Type B pancreatic cell (in vitro differentiated cells): ENCODE measurements around the gene NMU. TPM values are rescaled to one million over a fixed set of nuclear protein-coding genes. Genes with fewer than 3 reads are reported as not detected.
"Not testable (repeated sequence)": the region's sequence is repeated elsewhere in the genome, so short reads cannot be mapped to it uniquely, and the experiment has no call there.

Source experiments
- DNase-seq: peaks from one replicate; pipeline ENCODE4 v3.0.0; 2021; ENCODE audit warnings: mixed read lengths; ENCODE audit not compliant: unreplicated experiment; ENCODE audit errors: extremely low spot score
- H3K27ac Mint-ChIP-seq: 2 replicates; pipeline ENCODE4 v1.8.0; 2021; ENCODE audit warnings: mild to moderate bottlenecking, mixed read lengths
- H3K27me3 Mint-ChIP-seq: 2 replicates; pipeline ENCODE4 v1.8.0; 2021; ENCODE audit warnings: mixed read lengths
- H3K36me3 Mint-ChIP-seq: 2 replicates; pipeline ENCODE4 v1.8.0; 2021; ENCODE audit warnings: mixed read lengths
- H3K4me1 Mint-ChIP-seq: one replicate; pipeline ENCODE4 v1.8.0; 2021; ENCODE audit warnings: mixed read lengths; ENCODE audit not compliant: unreplicated experiment
- H3K4me3 Mint-ChIP-seq: 2 replicates; pipeline ENCODE4 v1.8.0; 2021; ENCODE audit warnings: mild to moderate bottlenecking, mixed read lengths
- H3K9me3 Mint-ChIP-seq: 2 replicates; pipeline ENCODE4 v1.8.0; 2021; ENCODE audit warnings: mixed read lengths
- CTCF ChIP-seq: fragments of 200-600 bp; sonication (generic); conservative IDR thresholded peaks from 2 replicates; pipeline ENCODE4 v1.5.0; 2021; ENCODE audit warnings: antibody characterized with exemption, mild to moderate bottlenecking
- total RNA-seq: library from RNA; stranded (reverse); gene quantifications from 2 replicates; pipeline ENCODE4 v1.2.1, GENCODE V29; 2021; ENCODE audit warnings: low replicate concordance

The NMU gene
- total RNA-seq, 1 donor from 2014 or later, result 19.4 TPM

DNA sequence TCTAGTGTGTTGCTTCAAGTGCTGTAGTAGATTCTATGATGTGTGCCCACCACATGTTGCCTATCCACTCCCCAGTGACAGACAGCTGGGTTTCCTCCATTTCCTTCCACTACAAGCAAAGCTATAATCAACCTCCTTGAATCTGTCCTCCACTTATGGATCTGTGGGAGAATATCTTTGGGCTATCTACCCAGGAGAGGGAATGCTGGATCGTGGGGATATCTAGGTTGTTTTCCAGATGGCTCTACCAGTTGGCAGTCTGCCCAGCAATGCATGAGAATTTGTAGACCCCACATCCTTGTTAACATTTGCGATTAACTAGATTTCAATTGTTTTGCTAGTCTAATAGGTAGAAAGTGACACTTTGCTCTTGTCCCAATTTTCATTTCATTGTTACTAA, 10.3 kb downstream of the NMU start:
- Mint-ChIP-seq H3K4me1 (no peaks in the 10 kb centered on the region), H3K27ac (no peak overlapping the region), H3K27me3 (no peaks in the 10 kb centered on the region), H3K4me3 (no peak overlapping the region), H3K36me3 (no peaks in the 10 kb centered on the region), H3K9me3 (no peaks in the 10 kb centered on the region)
- no peak for TF ChIP-seq CTCF
- DNase-seq, result no peak

DNA sequence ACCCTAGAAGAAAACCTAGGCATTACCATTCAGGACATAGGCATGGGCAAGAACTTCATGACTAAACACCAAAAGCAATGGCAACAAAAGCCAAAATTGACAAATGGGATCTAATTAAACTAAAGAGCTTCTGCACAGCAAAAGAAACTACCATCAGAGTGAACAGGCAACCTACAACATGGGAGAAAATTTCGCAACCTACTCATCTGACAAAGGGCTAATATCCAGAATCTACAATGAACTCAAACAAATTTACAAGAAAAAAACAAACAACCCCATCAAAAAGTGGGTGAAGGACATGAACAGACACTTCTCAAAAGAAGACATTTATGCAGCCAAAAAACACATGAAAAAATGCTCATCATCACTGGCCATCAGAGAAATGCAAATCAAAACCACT, 12.0 kb downstream of the NMU start:
- H3K27ac Mint-ChIP-seq, H3K4me1 Mint-ChIP-seq, H3K27me3 Mint-ChIP-seq, H3K36me3 Mint-ChIP-seq, H3K9me3 Mint-ChIP-seq, H3K4me3 Mint-ChIP-seq, DNase-seq: not testable (repeated sequence)

GRCh38 chr4:55618546-55619143, 17.5 kb downstream of the NMU start:
- no peak overlapping the region for H3K27ac Mint-ChIP-seq
- H3K36me3 Mint-ChIP-seq, result no peaks in the 10 kb centered on the region
- TF ChIP-seq CTCF, result no peak
- H3K4me3 Mint-ChIP-seq, result peak overlapping the region; percentile 75
- DNase-seq, result no peak
- no peaks in the 10 kb centered on the region for H3K27me3 Mint-ChIP-seq
- H3K4me1 Mint-ChIP-seq, result no peaks in the 10 kb centered on the region
- H3K9me3 Mint-ChIP-seq, result no peaks in the 10 kb centered on the region

DNA sequence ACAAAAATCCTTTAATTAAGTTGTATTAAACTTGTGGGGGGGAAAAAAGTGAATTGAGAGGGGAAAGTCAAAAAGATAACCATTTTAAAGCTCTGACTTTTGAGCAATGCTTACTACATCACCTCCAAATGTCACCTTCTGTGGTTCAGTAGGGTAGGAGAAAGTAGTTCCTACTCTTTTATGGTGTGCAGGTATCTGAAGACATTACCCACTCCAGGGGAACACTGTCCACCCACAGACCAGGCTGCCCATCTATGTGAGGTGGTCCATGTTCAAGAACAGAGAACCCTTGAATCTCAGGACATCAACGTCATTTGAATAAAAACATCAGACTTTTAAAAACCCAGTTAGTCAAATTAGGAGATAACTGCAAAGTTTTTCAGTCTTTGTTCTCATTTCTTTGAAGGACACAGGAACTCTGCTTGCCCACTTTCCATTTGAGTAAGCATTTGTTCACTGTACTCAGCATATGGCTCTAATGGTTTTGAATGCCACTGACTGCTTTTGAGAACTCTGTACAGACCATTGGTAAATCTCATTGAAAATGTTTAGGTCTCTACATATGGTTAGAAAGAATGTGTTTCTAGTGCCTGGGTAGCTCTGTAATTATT, 18.4 kb downstream of the NMU start:
- Mint-ChIP-seq H3K9me3 (no peaks in the 10 kb centered on the region), H3K27ac (no peak overlapping the region), H3K4me3 (no peak overlapping the region), H3K36me3 (no peaks in the 10 kb centered on the region), H3K4me1 (no peaks in the 10 kb centered on the region), H3K27me3 (no peaks in the 10 kb centered on the region)
- no peak for TF ChIP-seq CTCF
- DNase-seq, result no peak

DNA sequence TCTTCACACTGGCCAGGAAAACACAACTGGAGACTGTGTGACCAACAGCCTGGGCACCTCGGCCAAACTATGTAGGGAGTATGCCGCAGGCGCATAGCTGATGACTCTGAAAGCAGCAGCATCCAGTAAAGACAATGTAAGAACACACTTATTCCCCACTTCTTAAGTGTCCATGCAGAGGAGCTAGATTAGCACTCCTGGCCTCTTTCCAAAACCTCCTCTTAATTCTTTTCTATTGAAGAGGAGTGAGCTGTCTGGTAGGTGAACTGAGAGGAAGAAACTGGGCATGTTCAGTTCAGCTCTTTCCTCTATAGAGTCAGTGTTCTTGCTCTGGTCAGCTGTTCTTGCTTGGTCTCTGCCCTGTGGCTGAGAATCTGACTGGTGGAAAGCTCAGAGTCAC, 21.1 kb downstream of the NMU start:
- H3K27me3 Mint-ChIP-seq, result no peaks in the 10 kb centered on the region
- H3K4me3 Mint-ChIP-seq, result no peak overlapping the region
- no peak for DNase-seq
- no peak for TF ChIP-seq CTCF
- H3K27ac Mint-ChIP-seq, result no peak overlapping the region
- H3K4me1 Mint-ChIP-seq, result no peaks in the 10 kb centered on the region
- H3K36me3 Mint-ChIP-seq, result no peaks in the 10 kb centered on the region
- H3K9me3 Mint-ChIP-seq, result no peaks in the 10 kb centered on the region

GRCh38 chr4:55613621-55614020, 22.5 kb downstream of the NMU start:
- Mint-ChIP-seq H3K4me1 (no peaks in the 10 kb centered on the region), H3K4me3 (no peak overlapping the region), H3K9me3 (no peaks in the 10 kb centered on the region), H3K36me3 (no peaks in the 10 kb centered on the region), H3K27me3 (no peaks in the 10 kb centered on the region), H3K27ac (no peak overlapping the region)
- TF ChIP-seq CTCF, result no peak
- no peak for DNase-seq
